HL-60 (cell line): Measurements from ENCODE around the gene EIF4G3.

Source experiments
- DNase-seq, 2 experiments: peaks; one replicate each; pipeline ENCODE4 v3.0.0-alpha.2; 2010 to 2020; ENCODE audit warnings: low read depth in 1 of 2, low spot score in 1 of 2
- H3K27ac ChIP-seq: fragments of 250-450 bp; sonication (Bioruptor Pico); replicated peaks from 2 replicates; pipeline ENCODE4 v1.5.1; 2020; ENCODE audit warnings: mild to moderate bottlenecking, moderate library complexity
- H3K27me3 ChIP-seq: fragments of 250-450 bp; sonication (Bioruptor Pico); 2 replicates; pipeline ENCODE4 v1.5.1; 2021; ENCODE audit warnings: mild to moderate bottlenecking, moderate library complexity; ENCODE audit not compliant: insufficient read depth, poor library complexity, severe bottlenecking
- H3K4me3 ChIP-seq: replicated peaks from 2 replicates; pipeline ENCODE4 v1.5.1; 2011; ENCODE audit warnings: mild to moderate bottlenecking, control low read depth, low read length; ENCODE audit not compliant: insufficient read depth
- GABPA ChIP-seq: IDR thresholded peaks from 2 replicates; pipeline ENCODE4 v1.6.1; 2012; ENCODE audit warnings: low read depth
- POLR2AphosphoS5 ChIP-seq: IDR thresholded peaks from 2 replicates; pipeline ENCODE4 v1.6.1; 2012; ENCODE audit warnings: low read depth
- SPI1 ChIP-seq: IDR thresholded peaks from 2 replicates; pipeline ENCODE4 v1.6.1; 2012; ENCODE audit warnings: low read depth, mild to moderate bottlenecking, borderline replicate concordance
- TF ChIP-seq, protein P1 (sequence below): IDR thresholded peaks from one replicate; pipeline ENCODE4 v1.5.1; 2011; ENCODE audit warnings: low read length, control low read depth, inconsistent platforms; ENCODE audit not compliant: insufficient read depth
- TF ChIP-seq, protein P2 (sequence below): IDR thresholded peaks from 2 replicates; pipeline ENCODE4 v1.6.1; 2012; ENCODE audit warnings: low read depth; ENCODE audit not compliant: insufficient replicate concordance

Gene EIF4G3

DNA sequence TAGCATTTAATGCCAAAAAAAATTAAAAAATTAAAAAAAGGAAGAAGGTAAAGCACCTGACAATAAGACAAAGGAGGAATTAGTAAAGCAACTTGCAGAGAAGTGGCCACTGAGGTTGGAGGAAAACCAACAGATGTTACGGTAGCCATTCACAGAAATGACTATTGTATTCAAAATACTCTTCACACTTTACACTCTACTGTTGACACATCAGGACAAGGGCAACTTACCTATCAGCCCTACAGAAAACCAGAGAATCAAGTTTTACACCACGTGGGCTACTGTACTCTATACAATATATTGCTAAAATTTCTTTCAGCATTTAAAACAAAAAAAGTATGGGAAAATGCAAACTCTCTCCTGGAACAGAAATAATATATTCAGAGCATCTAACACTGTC is 70.0 kb downstream of the EIF4G3 start:
- Histone ChIP-seq H3K4me3 (no peak overlapping the region), H3K27me3 (no peaks in the 10 kb centered on the region), H3K27ac (no peak overlapping the region)
- TF ChIP-seq, protein P1, sequence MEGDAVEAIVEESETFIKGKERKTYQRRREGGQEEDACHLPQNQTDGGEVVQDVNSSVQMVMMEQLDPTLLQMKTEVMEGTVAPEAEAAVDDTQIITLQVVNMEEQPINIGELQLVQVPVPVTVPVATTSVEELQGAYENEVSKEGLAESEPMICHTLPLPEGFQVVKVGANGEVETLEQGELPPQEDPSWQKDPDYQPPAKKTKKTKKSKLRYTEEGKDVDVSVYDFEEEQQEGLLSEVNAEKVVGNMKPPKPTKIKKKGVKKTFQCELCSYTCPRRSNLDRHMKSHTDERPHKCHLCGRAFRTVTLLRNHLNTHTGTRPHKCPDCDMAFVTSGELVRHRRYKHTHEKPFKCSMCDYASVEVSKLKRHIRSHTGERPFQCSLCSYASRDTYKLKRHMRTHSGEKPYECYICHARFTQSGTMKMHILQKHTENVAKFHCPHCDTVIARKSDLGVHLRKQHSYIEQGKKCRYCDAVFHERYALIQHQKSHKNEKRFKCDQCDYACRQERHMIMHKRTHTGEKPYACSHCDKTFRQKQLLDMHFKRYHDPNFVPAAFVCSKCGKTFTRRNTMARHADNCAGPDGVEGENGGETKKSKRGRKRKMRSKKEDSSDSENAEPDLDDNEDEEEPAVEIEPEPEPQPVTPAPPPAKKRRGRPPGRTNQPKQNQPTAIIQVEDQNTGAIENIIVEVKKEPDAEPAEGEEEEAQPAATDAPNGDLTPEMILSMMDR: no peak
- TF ChIP-seq, protein P2, sequence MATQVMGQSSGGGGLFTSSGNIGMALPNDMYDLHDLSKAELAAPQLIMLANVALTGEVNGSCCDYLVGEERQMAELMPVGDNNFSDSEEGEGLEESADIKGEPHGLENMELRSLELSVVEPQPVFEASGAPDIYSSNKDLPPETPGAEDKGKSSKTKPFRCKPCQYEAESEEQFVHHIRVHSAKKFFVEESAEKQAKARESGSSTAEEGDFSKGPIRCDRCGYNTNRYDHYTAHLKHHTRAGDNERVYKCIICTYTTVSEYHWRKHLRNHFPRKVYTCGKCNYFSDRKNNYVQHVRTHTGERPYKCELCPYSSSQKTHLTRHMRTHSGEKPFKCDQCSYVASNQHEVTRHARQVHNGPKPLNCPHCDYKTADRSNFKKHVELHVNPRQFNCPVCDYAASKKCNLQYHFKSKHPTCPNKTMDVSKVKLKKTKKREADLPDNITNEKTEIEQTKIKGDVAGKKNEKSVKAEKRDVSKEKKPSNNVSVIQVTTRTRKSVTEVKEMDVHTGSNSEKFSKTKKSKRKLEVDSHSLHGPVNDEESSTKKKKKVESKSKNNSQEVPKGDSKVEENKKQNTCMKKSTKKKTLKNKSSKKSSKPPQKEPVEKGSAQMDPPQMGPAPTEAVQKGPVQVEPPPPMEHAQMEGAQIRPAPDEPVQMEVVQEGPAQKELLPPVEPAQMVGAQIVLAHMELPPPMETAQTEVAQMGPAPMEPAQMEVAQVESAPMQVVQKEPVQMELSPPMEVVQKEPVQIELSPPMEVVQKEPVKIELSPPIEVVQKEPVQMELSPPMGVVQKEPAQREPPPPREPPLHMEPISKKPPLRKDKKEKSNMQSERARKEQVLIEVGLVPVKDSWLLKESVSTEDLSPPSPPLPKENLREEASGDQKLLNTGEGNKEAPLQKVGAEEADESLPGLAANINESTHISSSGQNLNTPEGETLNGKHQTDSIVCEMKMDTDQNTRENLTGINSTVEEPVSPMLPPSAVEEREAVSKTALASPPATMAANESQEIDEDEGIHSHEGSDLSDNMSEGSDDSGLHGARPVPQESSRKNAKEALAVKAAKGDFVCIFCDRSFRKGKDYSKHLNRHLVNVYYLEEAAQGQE: no peak
- TF ChIP-seq GABPA: no peak
- no peak for TF ChIP-seq POLR2AphosphoS5
- TF ChIP-seq SPI1: no peak
- DNase-seq: no peak

DNA sequence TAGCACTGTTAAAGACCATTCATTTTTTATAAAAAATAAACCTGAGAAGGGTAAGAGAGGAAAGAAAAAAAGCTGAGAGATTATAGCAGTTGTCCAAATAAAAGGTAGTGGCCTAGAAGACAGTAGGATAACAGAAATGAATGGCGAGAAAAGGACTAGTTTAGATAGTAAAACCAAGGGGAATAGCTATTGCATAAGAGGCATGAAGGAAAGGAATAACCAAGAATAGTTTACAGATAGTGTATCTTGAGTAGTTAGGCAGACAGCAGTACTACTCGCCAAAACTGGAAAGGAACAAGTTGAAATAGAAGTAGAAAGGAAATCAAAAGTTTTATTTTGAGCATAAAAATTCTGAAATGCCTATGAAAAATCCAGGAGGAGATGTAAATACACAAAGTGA is 70.5 kb downstream of the EIF4G3 start:
- TF ChIP-seq POLR2AphosphoS5 (no peak), SPI1 (no peak), GABPA (no peak)
- TF ChIP-seq, protein P1: no peak
- TF ChIP-seq, protein P2: no peak
- Histone ChIP-seq H3K4me3 (no peak overlapping the region), H3K27ac (no peak overlapping the region), H3K27me3 (no peaks in the 10 kb centered on the region)
- DNase-seq: no peak

DNA sequence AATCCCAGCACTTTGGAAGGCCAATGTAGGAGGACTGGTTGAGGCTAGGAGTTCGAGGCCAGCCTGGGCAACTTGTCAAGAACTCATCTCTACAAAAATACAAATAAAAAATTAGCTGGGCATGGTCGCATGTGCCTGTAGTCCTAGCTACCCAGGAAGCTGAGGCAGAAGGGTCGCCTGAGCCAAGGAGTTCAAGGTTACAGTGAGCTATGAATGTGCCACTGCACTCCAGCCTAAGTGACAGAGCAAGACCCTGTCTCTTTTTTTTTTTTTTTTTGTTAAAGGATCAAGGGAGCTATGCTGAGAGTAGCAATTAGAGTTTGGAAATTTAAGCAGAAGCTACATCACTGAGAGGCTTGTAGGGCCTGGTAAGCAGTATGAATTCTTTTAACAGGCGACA is 70.9 kb downstream of the EIF4G3 start:
- TF ChIP-seq, protein P2: no peak
- TF ChIP-seq POLR2AphosphoS5: no peak
- no peak for TF ChIP-seq SPI1
- TF ChIP-seq GABPA: no peak
- TF ChIP-seq, protein P1: no peak
- Histone ChIP-seq H3K27me3 (no peaks in the 10 kb centered on the region), H3K27ac (no peak overlapping the region), H3K4me3 (no peak overlapping the region)
- no peak for DNase-seq
